ENCODE results near the gene DDX25. TPM values are rescaled to one million over a fixed set of nuclear protein-coding genes. Genes with fewer than 3 reads are reported as not detected.

Gene DDX25
- total and polyA plus RNA-seq, 2 of the 13 experiments (the other 11 are each of a cell fraction or from before 2014, with no cell fraction given) = 0.17 to 0.29 TPM

DNA sequence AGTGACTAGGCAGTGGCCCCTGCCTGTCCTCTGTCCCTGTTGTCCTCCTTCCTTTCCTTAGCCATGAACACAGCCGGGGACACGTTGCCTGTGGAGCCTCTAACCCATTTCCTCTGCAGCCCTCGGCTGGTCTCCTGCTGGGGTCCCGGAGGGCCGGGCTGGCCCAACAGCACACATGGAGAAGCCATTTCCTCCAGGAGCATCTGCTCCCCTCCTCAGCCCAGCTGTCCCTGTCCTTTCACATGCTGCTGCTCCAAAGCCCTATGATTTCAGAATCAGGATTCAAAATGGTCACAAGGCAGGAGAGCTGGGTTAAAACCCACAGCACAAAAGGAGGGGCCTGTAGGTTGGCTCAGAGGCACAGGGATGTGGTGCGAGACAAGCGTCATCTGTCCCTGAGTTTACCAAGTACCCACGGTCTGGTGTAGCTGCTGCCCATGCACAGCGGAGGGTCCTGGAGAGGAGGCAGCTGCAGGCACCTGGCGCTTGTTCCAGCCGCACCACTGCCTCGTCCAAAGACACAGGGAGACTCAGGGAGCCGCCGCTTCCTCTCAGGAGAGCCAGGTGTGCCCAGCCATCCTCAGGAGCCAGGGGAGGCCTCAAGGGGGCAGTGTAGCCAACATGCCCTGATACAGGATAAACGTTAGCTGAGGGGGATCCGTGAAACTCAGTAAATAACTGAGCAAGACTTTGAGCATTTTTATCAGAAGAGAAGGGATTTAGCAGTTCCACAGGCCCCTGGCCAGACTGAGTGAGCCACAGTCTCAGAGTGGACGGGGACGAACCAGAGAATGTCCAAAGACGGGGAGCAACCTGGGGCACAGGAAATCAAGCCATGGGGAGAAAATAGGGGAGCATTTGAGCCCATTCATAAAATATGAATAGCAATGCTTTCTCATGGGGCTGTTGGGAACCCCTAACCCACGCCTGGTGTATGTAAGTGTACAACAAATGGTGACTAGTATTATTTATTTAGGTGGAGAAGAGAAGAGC is 37.6 kb downstream of the DDX25 start (continued):
- TF ChIP-seq NCOA2 (CRISPR knock-in tag; IDR thresholded peaks at IDR 0.05) (0 out of 2 replicates have a peak, but pooled peaks have one; percentile 11), GABPB1 (CRISPR knock-in tag; IDR thresholded peaks at IDR 0.05) (peak; percentile 37; the same call in 1 of the 2 replicates), MTF2 (CRISPR knock-in tag; IDR thresholded peaks at IDR 0.05; ENCODE audit: borderline replicate concordance) (no peak), HOXA3 (CRISPR knock-in tag; IDR thresholded peaks at IDR 0.05) (no peak; the same call in 1 of the 2 replicates), SALL1 (CRISPR knock-in tag; IDR thresholded peaks at IDR 0.05) (peak; percentile 57), ZNF768 (CRISPR knock-in tag; IDR thresholded peaks at IDR 0.05) (peak; percentile 36; the same call in 1 of the 2 replicates), ZNF749 (CRISPR knock-in tag; IDR thresholded peaks at IDR 0.05; ENCODE audit: borderline replicate concordance) (no peak), ZSCAN9 (CRISPR knock-in tag; IDR thresholded peaks at IDR 0.05; ENCODE audit: borderline replicate concordance) (no peak), RNF2 (conservative IDR thresholded peaks at IDR 0.05; ENCODE audit: low read depth) (no peak), KDM2A (CRISPR knock-in tag; IDR thresholded peaks at IDR 0.05; ENCODE audit: borderline replicate concordance, low read depth) (peak; percentile 32; the same call in 1 of the 2 replicates), KLF16 (CRISPR knock-in tag; IDR thresholded peaks at IDR 0.05) (peak in 1 of 2 experiments; percentile 52; a peak in 1 of 4 replicates), GATAD2A (CRISPR knock-in tag; IDR thresholded peaks at IDR 0.05) (peak; percentile 44; the same call in 1 of the 2 replicates), ZNF614 (CRISPR knock-in tag; IDR thresholded peaks at IDR 0.05; ENCODE audit: borderline replicate concordance) (peak; percentile 76; the same call in 1 of the 2 replicates), ZNF180 (CRISPR knock-in tag; IDR thresholded peaks at IDR 0.05; ENCODE audit: borderline replicate concordance, low read depth) (no peak), ZMYM2 (CRISPR knock-in tag; IDR thresholded peaks at IDR 0.05) (no peak), ZBTB38 (CRISPR knock-in tag; IDR thresholded peaks at IDR 0.05) (0 out of 2 replicates have a peak, but pooled peaks have one; percentile 13), EEA1 (CRISPR knock-in tag; IDR thresholded peaks at IDR 0.05; ENCODE audit: borderline replicate concordance) (no peak), ARNT2 (CRISPR knock-in tag; IDR thresholded peaks at IDR 0.05; ENCODE audit: low read depth) (no peak)
- TF ChIP-seq, protein P1, sequence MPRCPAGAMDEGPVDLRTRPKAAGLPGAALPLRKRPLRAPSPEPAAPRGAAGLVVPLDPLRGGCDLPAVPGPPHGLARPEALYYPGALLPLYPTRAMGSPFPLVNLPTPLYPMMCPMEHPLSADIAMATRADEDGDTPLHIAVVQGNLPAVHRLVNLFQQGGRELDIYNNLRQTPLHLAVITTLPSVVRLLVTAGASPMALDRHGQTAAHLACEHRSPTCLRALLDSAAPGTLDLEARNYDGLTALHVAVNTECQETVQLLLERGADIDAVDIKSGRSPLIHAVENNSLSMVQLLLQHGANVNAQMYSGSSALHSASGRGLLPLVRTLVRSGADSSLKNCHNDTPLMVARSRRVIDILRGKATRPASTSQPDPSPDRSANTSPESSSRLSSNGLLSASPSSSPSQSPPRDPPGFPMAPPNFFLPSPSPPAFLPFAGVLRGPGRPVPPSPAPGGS (CRISPR knock-in tag; IDR thresholded peaks at IDR 0.05) = no peak
- TF ChIP-seq, protein P2, sequence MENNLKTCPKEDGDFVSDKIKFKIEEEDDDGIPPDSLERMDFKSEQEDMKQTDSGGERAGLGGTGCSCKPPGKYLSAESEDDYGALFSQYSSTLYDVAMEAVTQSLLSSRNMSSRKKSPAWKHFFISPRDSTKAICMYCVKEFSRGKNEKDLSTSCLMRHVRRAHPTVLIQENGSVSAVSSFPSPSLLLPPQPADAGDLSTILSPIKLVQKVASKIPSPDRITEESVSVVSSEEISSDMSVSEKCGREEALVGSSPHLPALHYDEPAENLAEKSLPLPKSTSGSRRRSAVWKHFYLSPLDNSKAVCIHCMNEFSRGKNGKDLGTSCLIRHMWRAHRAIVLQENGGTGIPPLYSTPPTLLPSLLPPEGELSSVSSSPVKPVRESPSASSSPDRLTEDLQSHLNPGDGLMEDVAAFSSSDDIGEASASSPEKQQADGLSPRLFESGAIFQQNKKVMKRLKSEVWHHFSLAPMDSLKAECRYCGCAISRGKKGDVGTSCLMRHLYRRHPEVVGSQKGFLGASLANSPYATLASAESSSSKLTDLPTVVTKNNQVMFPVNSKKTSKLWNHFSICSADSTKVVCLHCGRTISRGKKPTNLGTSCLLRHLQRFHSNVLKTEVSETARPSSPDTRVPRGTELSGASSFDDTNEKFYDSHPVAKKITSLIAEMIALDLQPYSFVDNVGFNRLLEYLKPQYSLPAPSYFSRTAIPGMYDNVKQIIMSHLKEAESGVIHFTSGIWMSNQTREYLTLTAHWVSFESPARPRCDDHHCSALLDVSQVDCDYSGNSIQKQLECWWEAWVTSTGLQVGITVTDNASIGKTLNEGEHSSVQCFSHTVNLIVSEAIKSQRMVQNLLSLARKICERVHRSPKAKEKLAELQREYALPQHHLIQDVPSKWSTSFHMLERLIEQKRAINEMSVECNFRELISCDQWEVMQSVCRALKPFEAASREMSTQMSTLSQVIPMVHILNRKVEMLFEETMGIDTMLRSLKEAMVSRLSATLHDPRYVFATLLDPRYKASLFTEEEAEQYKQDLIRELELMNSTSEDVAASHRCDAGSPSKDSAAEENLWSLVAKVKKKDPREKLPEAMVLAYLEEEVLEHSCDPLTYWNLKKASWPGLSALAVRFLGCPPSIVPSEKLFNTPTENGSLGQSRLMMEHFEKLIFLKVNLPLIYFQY (CRISPR knock-in tag; IDR thresholded peaks at IDR 0.05; ENCODE audit: borderline replicate concordance) = no peak
- TF ChIP-seq, protein P3, sequence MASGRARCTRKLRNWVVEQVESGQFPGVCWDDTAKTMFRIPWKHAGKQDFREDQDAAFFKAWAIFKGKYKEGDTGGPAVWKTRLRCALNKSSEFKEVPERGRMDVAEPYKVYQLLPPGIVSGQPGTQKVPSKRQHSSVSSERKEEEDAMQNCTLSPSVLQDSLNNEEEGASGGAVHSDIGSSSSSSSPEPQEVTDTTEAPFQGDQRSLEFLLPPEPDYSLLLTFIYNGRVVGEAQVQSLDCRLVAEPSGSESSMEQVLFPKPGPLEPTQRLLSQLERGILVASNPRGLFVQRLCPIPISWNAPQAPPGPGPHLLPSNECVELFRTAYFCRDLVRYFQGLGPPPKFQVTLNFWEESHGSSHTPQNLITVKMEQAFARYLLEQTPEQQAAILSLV (CRISPR knock-in tag; IDR thresholded peaks at IDR 0.05; ENCODE audit: borderline replicate concordance) = 0 out of 2 replicates have a peak, but pooled peaks have one; percentile 40
- TF ChIP-seq, protein P4, sequence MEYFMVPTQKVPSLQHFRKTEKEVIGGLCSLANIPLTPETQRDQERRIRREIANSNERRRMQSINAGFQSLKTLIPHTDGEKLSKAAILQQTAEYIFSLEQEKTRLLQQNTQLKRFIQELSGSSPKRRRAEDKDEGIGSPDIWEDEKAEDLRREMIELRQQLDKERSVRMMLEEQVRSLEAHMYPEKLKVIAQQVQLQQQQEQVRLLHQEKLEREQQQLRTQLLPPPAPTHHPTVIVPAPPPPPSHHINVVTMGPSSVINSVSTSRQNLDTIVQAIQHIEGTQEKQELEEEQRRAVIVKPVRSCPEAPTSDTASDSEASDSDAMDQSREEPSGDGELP (IDR thresholded peaks at IDR 0.05; ENCODE audit: borderline replicate concordance, low read depth) = 0 out of 2 replicates have a peak, but pooled peaks have one; percentile 22
